GM13977 (cell line): ENCODE data around the gene TXNDC17.
"Not testable (repeated sequence)": the region's sequence is repeated elsewhere in the genome, so short reads cannot be mapped to it uniquely, and the experiment has no call there.

Experiments
- DNase-seq: peaks from one replicate; pipeline ENCODE4 v3.0.0; 2012; ENCODE audit warnings: low spot score
- CTCF ChIP-seq: IDR thresholded peaks from 2 replicates; pipeline ENCODE4 v1.5.1; 2012; ENCODE audit warnings: mild to moderate bottlenecking, control low read depth; ENCODE audit not compliant: insufficient read depth; ENCODE audit errors: extremely low read depth, missing control alignments
- in situ Hi-C: fragments of 300-500 bp; cut with MboI; formaldehyde crosslinking; loops from one replicate; pipeline ENCODE4 v1.12.0; 2022; ENCODE audit warnings: low sequenced_read_pairs, low pct_unique_long_range_greater_than_20kb, mixed read lengths, inconsistent platforms; ENCODE audit not compliant: unreplicated experiment

Gene TXNDC17

GRCh38 chr17:6640536-6641246 lies at the start of gene TXNDC17, which contains the start of gene KIAA0753:
TXNDC17 (plus strand) TSS chr17:6641060; CDS start chr17:6641083, 23 bp downstream.
KIAA0753 (minus strand) TSS chr17:6640711; CDS start chr17:6635103, 5,608 bp downstream.
- in situ Hi-C loops = no loop called here

GRCh38 chr17:6591599-6592158 lies 49.2 kb upstream of the TXNDC17 start:
- DNase-seq = no peak
- no peak for TF ChIP-seq CTCF
- in situ Hi-C loops = no loop called here

More at GRCh38 chr17:6640536-6641246, at the start of gene TXNDC17, which contains the start of gene KIAA0753:
- DNase-seq = peak; percentile 89
- no peak for TF ChIP-seq CTCF

GRCh38 chr17:6592173-6592572 lies 48.7 kb upstream of the TXNDC17 start:
- TF ChIP-seq CTCF = no peak
- no peak for DNase-seq
- in situ Hi-C loops = no loop called here

GRCh38 chr17:6593371-6593770 lies 47.5 kb upstream of the TXNDC17 start:
- in situ Hi-C loops, DNase-seq: not testable (repeated sequence)

GRCh38 chr17:6596081-6596480 lies 44.8 kb upstream of the TXNDC17 start:
- TF ChIP-seq CTCF = no peak
- no peak for DNase-seq
- in situ Hi-C loops = no loop called here

- TF ChIP-seq CTCF = no peak
- in situ Hi-C loops = no loop called here
- no peak for DNase-seq
Measured at GRCh38 chr17:6596511-6596910, 44.3 kb upstream of the TXNDC17 start.

- in situ Hi-C loops = no loop called here
- DNase-seq = no peak
- no peak for TF ChIP-seq CTCF
Measured at GRCh38 chr17:6596941-6597340, 43.9 kb upstream of the TXNDC17 start.
